Measurements from ENCODE around the gene IL25. TPM values are rescaled to one million over a fixed set of nuclear protein-coding genes. Genes with fewer than 3 reads are reported as not detected.

IL25 gene
- total and polyA plus RNA-seq, 2 of the 13 experiments (the other 11 are each of a cell fraction or from before 2014, with no cell fraction given), result not detected

GRCh38 chr14:23365036-23365731 lies 7.4 kb upstream of the IL25 start, which contains the start of gene EFS:
Gene EFS (minus strand): TSS chr14:23365172. CDS start chr14:23365025, 147 bp downstream.
- no peak within 1 kb of the TSS for H3K9ac ChIP-seq (ENCODE audit: insufficient read depth, low read depth, low read length)
- H2AFZ ChIP-seq (ENCODE audit: low read length), result no peak within 1 kb of the TSS
- H3K79me2 ChIP-seq (ENCODE audit: insufficient read depth, low read length), result no peaks in the 10 kb centered on the region
- in situ Hi-C loops (cut with HindIII; ENCODE audit: extremely low pct_ligation_motif_present, low pct_unique_long_range_greater_than_20kb), result no loop called here
- FAIRE-seq (no peak), ATAC-seq (no peak; the same call in 1 of the 3 replicates), DNase-seq (ENCODE audit: low spot score) (no peak)
- TF ChIP-seq ZSCAN5A (CRISPR knock-in tag; IDR thresholded peaks at IDR 0.05; ENCODE audit: borderline replicate concordance), result no peak
- TF ChIP-seq ZNF777 (CRISPR knock-in tag; IDR thresholded peaks at IDR 0.05), result peak; percentile 50
- TF ChIP-seq ELF4 (CRISPR knock-in tag; IDR thresholded peaks at IDR 0.05; ENCODE audit: borderline replicate concordance), result no peak
- peak; percentile 34; the same call in 1 of the 2 replicates for TF ChIP-seq ZNF687 (CRISPR knock-in tag; IDR thresholded peaks at IDR 0.05)
- TF ChIP-seq TMF1 (CRISPR knock-in tag; IDR thresholded peaks at IDR 0.05; ENCODE audit: low read depth), result 0 out of 2 replicates have a peak, but pooled peaks have one; percentile 33
- peak; percentile 8 to 16; a peak in 1 of 4 replicates for TF ChIP-seq MAFK (conservative IDR thresholded peaks at IDR 0.05 in 1 of 2, IDR thresholded peaks at IDR 0.05 in 1 of 2; ENCODE audit: low read length in 2 of 2)
- no peak for TF ChIP-seq HNRNPUL1 (IDR thresholded peaks at IDR 0.05; ENCODE audit: low read depth, low read length)
- TF ChIP-seq ZNF800 (CRISPR knock-in tag; IDR thresholded peaks at IDR 0.05), result peak; percentile 90
- no peak for TF ChIP-seq FOXO4 (CRISPR knock-in tag; conservative IDR thresholded peaks at IDR 0.05)
- no peak within 1 kb of the TSS for H3K4me3 ChIP-seq (replicated peaks in 1 of 3; ENCODE audit: insufficient read depth in 1 of 3, low read depth in 2 of 3, low read length in 3 of 3)
- ChIA-PET POLR2A (no interaction called here), CTCF (ENCODE audit: low intra/inter-chr PET ratio, low total read pairs) (no interaction called here)
- no peak within 1 kb of the TSS for H3K4me2 ChIP-seq (ENCODE audit: low read depth, low read length)
- 12% methylated on average over 73 of the region's 74 CpGs for WGBS (ENCODE audit: low lambda C conversion rate)
- no peaks in the 10 kb centered on the region for H3K36me3 ChIP-seq (replicated peaks in 1 of 2; ENCODE audit: control insufficient read depth in 1 of 2, insufficient read depth in 2 of 2, low read length in 2 of 2)
- BruUV-seq (replicated peaks), result no TSS peak
- intact Hi-C loops (cut with micrococcal nuclease; ENCODE audit: unreplicated experiment), result no loop called here
- peaks cover 9% of the 10 kb centered on the region; the same call in 1 of the 2 replicates for H3K4me1 ChIP-seq (ENCODE audit: insufficient read depth, low read length)
- H3K9me3 ChIP-seq (ENCODE audit: low read length), result no peaks in the 10 kb centered on the region
- H4K20me1 ChIP-seq (ENCODE audit: insufficient read depth, low read length), result no peaks in the 10 kb centered on the region
- H3K27me3 ChIP-seq (ENCODE audit: control insufficient read depth in 1 of 2, insufficient read depth in 2 of 2, low read length in 2 of 2), result peaks cover 46 to 94% of the 10 kb centered on the region in 2 experiments
- H3K27ac ChIP-seq (ENCODE audit: extremely low read length, insufficient read depth, low read length), result no peak within 1 kb of the TSS

Data from HepG2 (cell line).